HepG2 (cell line): ENCODE results near the gene VDAC1. TPM values are rescaled to one million over a fixed set of nuclear protein-coding genes. Genes with fewer than 3 reads are reported as not detected.

Experiments used
- ATAC-seq: fragments of 200-7000 bp; cut with Tn5 transposase; 3 replicates; pipeline ENCODE4 v1.9.1; 2020; ENCODE audit warnings: mild to moderate bottlenecking, moderate library complexity
- BruUV-seq: library from RNA; stranded (reverse); fragments of 400-500 nt; replicated peaks from 2 replicates; lab custom pipeline; 2021; lab: Mats Ljungman, UMichigan
- CTCF ChIA-PET: fragments of 300-600 bp; formaldehyde crosslinking; extraction: SDS; loops from one replicate; lab custom pipeline; 2021; ENCODE audit warnings: low total read pairs, inconsistent platforms, low intra/inter-chr PET ratio; lab: Yijun Ruan, JAX
- POLR2A ChIA-PET: fragments of 350-600 bp; sonication (Branson Sonifier 250); formaldehyde crosslinking; loops from one replicate; lab custom pipeline; 2020; ENCODE audit warnings: antibody characterized with exemption, inconsistent platforms; lab: Yijun Ruan, JAX
- DNase-seq: peaks from one replicate; pipeline ENCODE4 v3.0.0-alpha.2; 2015; ENCODE audit warnings: low spot score
- FAIRE-seq: peaks from 3 replicates; lab custom pipeline; 2011; peaks lifted over from hg19 to GRCh38; lab: Jason Lieb, UNC
- H2AFZ ChIP-seq: one replicate; pipeline ENCODE4 v1.6.1; 2011; ENCODE audit warnings: low read length, inconsistent platforms
- H3K27ac ChIP-seq: fragments of 300-600 bp; 3 replicates; pipeline ENCODE4 v1.8.0; 2011; ENCODE audit warnings: mixed run types, mild to moderate bottlenecking, mixed read lengths, low read length, inconsistent platforms; ENCODE audit not compliant: insufficient read depth; ENCODE audit errors: extremely low read length
- H3K27me3 ChIP-seq, 2 experiments: fragments of 200-600 bp in 1 of 2; 2 replicates in 1 of 2; 3 replicates in 1 of 2; pipeline versions ENCODE4 v1.6.0 to v1.8.0; 2011; ENCODE audit warnings: low read length in 2 of 2, mild to moderate bottlenecking in 2 of 2, moderate library complexity in 2 of 2, inconsistent platforms in 1 of 2; ENCODE audit not compliant: insufficient read depth in 2 of 2, control insufficient read depth in 1 of 2
- H3K36me3 ChIP-seq, 2 experiments: fragments of 200-600 bp in 1 of 2; replicated peaks in 1 of 2; 2 replicates in 1 of 2; 3 replicates in 1 of 2; pipeline versions ENCODE4 v1.5.1 to v1.8.0; 2011; ENCODE audit warnings: low read length in 2 of 2, inconsistent platforms in 1 of 2; ENCODE audit not compliant: insufficient read depth in 2 of 2, control insufficient read depth in 1 of 2
- H3K4me1 ChIP-seq: 2 replicates; pipeline ENCODE4 v1.5.1; 2012; ENCODE audit warnings: low read length, inconsistent platforms; ENCODE audit not compliant: insufficient read depth
- H3K4me2 ChIP-seq: 2 replicates; pipeline ENCODE4 v1.6.0; 2011; ENCODE audit warnings: low read depth, low read length, inconsistent platforms
- H3K4me3 ChIP-seq, 3 experiments: fragments of 200-600 bp in 1 of 3; sonication (generic), shearing (Covaris generic) in 1 of 3; replicated peaks in 1 of 3; 2 replicates each; pipeline ENCODE4 v1.5.1; 2011 to 2016; ENCODE audit warnings: low read length in 3 of 3, inconsistent platforms in 2 of 3, low read depth in 2 of 3, mild to moderate bottlenecking in 2 of 3, control low read depth in 1 of 3, mixed read lengths in 1 of 3; ENCODE audit not compliant: insufficient read depth in 1 of 3
- H3K79me2 ChIP-seq: one replicate; pipeline ENCODE4 v1.6.1; 2011; ENCODE audit warnings: low read length, inconsistent platforms; ENCODE audit not compliant: insufficient read depth
- H3K9ac ChIP-seq: 2 replicates; pipeline ENCODE4 v1.6.0; 2011; ENCODE audit warnings: mild to moderate bottlenecking, low read depth, low read length, inconsistent platforms; ENCODE audit not compliant: insufficient read depth
- H3K9me3 ChIP-seq: 2 replicates; pipeline ENCODE4 v1.5.1; 2012; ENCODE audit warnings: mild to moderate bottlenecking, low read length
- H4K20me1 ChIP-seq: 2 replicates; pipeline ENCODE4 v1.6.0; 2011; ENCODE audit warnings: inconsistent platforms, mild to moderate bottlenecking, low read length, moderate library complexity; ENCODE audit not compliant: insufficient read depth
- EP300 ChIP-seq, 3 experiments: sonication (generic) in 1 of 3; formaldehyde crosslinking in 1 of 3; IDR thresholded peaks; 2 replicates each; pipeline versions ENCODE4 v1.5.1 to v1.6.1; 2011 to 2020; ENCODE audit warnings: low read depth in 2 of 3, low read length in 2 of 3, borderline replicate concordance in 1 of 3, improper control_type of control experiment in 1 of 3, mild to moderate bottlenecking in 1 of 3, missing genetic modification reagents in 1 of 3, moderate library complexity in 1 of 3
- HNRNPLL ChIP-seq: fragments of 200-400 bp; formaldehyde crosslinking; IDR thresholded peaks from 2 replicates; pipeline ENCODE4 v1.6.1; 2017; ENCODE audit warnings: mild to moderate bottlenecking, low read depth, low read length; ENCODE audit not compliant: poor library complexity, severe bottlenecking
- RARG ChIP-seq: sonication (generic); formaldehyde crosslinking; IDR thresholded peaks from 2 replicates; pipeline ENCODE4 v1.4.0; 2020; ENCODE audit warnings: low read depth, mild to moderate bottlenecking, missing genetic modification reagents
- RFXAP ChIP-seq: sonication (generic); formaldehyde crosslinking; IDR thresholded peaks from 2 replicates; pipeline ENCODE4 v1.4.0; 2020; ENCODE audit warnings: missing genetic modification reagents, borderline replicate concordance
- SCMH1 ChIP-seq: sonication (generic); formaldehyde crosslinking; IDR thresholded peaks from 2 replicates; pipeline ENCODE4 v1.9.0; 2021; ENCODE audit warnings: missing genetic modification reagents, mild to moderate bottlenecking, borderline replicate concordance
- SIN3A ChIP-seq: IDR thresholded peaks from 2 replicates; pipeline ENCODE4 v1.6.1; 2011; ENCODE audit warnings: low read depth, mild to moderate bottlenecking, control low read depth, low read length, borderline replicate concordance
- ZNF570 ChIP-seq: sonication (generic); formaldehyde crosslinking; IDR thresholded peaks from 2 replicates; pipeline ENCODE4 v1.4.0; 2020; ENCODE audit warnings: mild to moderate bottlenecking, missing genetic modification reagents, borderline replicate concordance
- WGBS: methylation state at CpG from one replicate; pipeline ENCODE4 v1.1.6; 2017; ENCODE audit warnings: low lambda C conversion rate; 5-methylcytosine and 5-hydroxymethylcytosine counted together
- in situ Hi-C: cut with HindIII; loops from 2 replicates; pipeline ENCODE4 v1.10.0; 2017; ENCODE audit warnings: low pct_unique_long_range_greater_than_20kb; ENCODE audit not compliant: extremely low pct_ligation_motif_present
- intact Hi-C: fragments of 100-400 bp; cut with micrococcal nuclease; formaldehyde crosslinking; loops from one replicate; pipeline ENCODE4 v1.10.0; 2022; ENCODE audit not compliant: unreplicated experiment
- polyA plus RNA-seq, 8 experiments: library from polyadenylated mRNA; depleted of rRNA in 3 of 8; stranded (reverse) in 7 of 8; unstranded in 1 of 8; fragments of >200 nt; fragmentation: Illumina TruSeq in 4 of 8; extraction: Trizol in 4 of 8; gene quantifications; 2 replicates each; pipeline versions ENCODE4 v1.2.1 to v1.2.3, GENCODE V29; 2011 to 2016; ENCODE audit warnings: low read depth in 4 of 8, missing spikeins in 1 of 8, mixed read lengths in 1 of 8; ENCODE audit not compliant: insufficient read depth in 1 of 8
- total RNA-seq, 5 experiments: library from RNA; depleted of rRNA; stranded (reverse); fragments of >200 nt; fragmentation: Illumina TruSeq; extraction: Trizol; gene quantifications; 2 replicates each; pipeline ENCODE4 v1.2.3, GENCODE V29; 2016; ENCODE audit warnings: low read depth in 1 of 5
- TF ChIP-seq, protein P1 (sequence below): sonication (generic); formaldehyde crosslinking; conservative IDR thresholded peaks from 2 replicates; pipeline ENCODE4 v1.8.0; 2022; ENCODE audit warnings: mild to moderate bottlenecking, moderate library complexity, missing genetic modification reagents
- TF ChIP-seq, protein P2 (sequence below), 2 experiments: sonication (generic) in 1 of 2; formaldehyde crosslinking in 1 of 2; IDR thresholded peaks; 2 replicates each; pipeline versions ENCODE4 v1.5.1 to v1.6.1; 2011 to 2020; ENCODE audit warnings: borderline replicate concordance in 1 of 2, low read depth in 1 of 2, low read length in 1 of 2, mild to moderate bottlenecking in 1 of 2, missing genetic modification reagents in 1 of 2, moderate library complexity in 1 of 2

VDAC1 gene
- total and polyA plus RNA-seq, 2 of the 13 experiments (the other 11 are each of a cell fraction or from before 2014, with no cell fraction given): 112 to 380 TPM

DNA sequence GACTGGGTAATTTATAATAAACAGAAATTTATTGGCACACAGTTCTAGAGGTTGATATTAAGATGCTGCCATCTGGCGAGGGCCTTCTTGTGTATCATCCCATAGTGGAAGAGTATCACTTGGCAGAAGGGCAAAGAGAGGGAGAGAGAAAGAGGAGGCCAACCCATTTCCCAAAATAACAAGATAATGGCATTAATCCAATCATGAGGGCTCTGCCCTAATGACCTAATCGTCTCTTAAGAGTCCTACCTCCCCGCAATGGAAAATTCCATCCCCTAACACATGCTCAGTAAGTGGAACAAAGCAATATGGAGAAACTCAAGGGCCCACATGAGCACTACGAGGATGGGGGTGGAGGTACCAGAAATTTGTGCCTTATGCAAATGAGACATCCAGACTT, 17.6 kb upstream of the VDAC1 start:
- Histone ChIP-seq H3K4me2 (no peak overlapping the region), H3K9me3 (no peaks in the 10 kb centered on the region), H3K36me3 (no peaks in the 10 kb centered on the region), H3K4me3 (no peak overlapping the region), H3K4me1 (peaks cover 58% of the 10 kb centered on the region), H3K27ac (no peak overlapping the region), H3K27me3 (no peaks in the 10 kb centered on the region), H4K20me1 (no peaks in the 10 kb centered on the region), H2AFZ (no peak overlapping the region), H3K79me2 (no peaks in the 10 kb centered on the region), H3K9ac (no peak overlapping the region)
- in situ Hi-C loops (no loop called here), intact Hi-C loops (no loop called here)
- FAIRE-seq (no peak), ATAC-seq (no peak), DNase-seq (no peak)
- no peak for TF ChIP-seq RFXAP (CRISPR knock-in tag)
- TF ChIP-seq, protein P1, sequence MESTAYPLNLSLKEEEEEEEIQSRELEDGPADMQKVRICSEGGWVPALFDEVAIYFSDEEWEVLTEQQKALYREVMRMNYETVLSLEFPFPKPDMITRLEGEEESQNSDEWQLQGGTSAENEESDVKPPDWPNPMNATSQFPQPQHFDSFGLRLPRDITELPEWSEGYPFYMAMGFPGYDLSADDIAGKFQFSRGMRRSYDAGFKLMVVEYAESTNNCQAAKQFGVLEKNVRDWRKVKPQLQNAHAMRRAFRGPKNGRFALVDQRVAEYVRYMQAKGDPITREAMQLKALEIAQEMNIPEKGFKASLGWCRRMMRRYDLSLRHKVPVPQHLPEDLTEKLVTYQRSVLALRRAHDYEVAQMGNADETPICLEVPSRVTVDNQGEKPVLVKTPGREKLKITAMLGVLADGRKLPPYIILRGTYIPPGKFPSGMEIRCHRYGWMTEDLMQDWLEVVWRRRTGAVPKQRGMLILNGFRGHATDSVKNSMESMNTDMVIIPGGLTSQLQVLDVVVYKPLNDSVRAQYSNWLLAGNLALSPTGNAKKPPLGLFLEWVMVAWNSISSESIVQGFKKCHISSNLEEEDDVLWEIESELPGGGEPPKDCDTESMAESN (CRISPR knock-in tag): no peak
- TF ChIP-seq ZNF570: no peak
- TF ChIP-seq RARG (CRISPR knock-in tag): no peak
- TF ChIP-seq HNRNPLL: no peak
- TF ChIP-seq EP300 (IDR thresholded peaks at IDR 0.05; ENCODE audit: low read depth in 2 of 2, low read length in 2 of 2): no peak
- TF ChIP-seq EP300 (CRISPR knock-in tag; IDR thresholded peaks at IDR 0.05; ENCODE audit: borderline replicate concordance): no peak
- no peak for TF ChIP-seq SIN3A
- TF ChIP-seq, protein P2, sequence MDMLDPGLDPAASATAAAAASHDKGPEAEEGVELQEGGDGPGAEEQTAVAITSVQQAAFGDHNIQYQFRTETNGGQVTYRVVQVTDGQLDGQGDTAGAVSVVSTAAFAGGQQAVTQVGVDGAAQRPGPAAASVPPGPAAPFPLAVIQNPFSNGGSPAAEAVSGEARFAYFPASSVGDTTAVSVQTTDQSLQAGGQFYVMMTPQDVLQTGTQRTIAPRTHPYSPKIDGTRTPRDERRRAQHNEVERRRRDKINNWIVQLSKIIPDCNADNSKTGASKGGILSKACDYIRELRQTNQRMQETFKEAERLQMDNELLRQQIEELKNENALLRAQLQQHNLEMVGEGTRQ (IDR thresholded peaks at IDR 0.05; ENCODE audit: low read depth, low read length): no peak
- TF ChIP-seq, protein P2 (CRISPR knock-in tag; IDR thresholded peaks at IDR 0.05; ENCODE audit: borderline replicate concordance): no peak
- no peak for TF ChIP-seq SCMH1
- CTCF ChIA-PET: no interaction called here
- WGBS: 98% methylated on average over 4 of the region's 4 CpGs
- POLR2A ChIA-PET: no interaction called here
- BruUV-seq: no TSS peak
